ENCODE measurements around the gene RFT1.

DNA sequence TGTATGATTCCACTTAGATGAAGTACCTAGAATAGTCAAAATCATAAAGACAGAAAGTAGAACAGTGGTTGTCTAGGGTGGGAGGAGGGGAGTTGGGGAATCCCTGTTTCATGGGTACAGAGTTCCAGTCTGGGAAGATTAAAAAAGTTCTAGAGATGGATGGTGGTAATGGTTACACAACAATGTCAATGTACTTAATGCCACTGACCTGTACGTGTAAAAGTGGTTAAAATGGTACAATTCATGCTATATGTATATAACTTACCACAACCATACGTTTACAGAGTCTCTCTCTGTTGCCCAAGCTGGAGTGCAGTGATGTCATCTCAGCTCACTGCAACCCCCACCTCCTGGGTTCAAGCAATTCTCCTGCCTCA, 90.9 kb downstream of the RFT1 start:
- TF ChIP-seq YY1 (IDR thresholded peaks at IDR 0.05; ENCODE audit: insufficient read depth, insufficient replicate concordance, low read depth, low read length) (no peak), TOE1 (CRISPR knock-in tag; IDR thresholded peaks at IDR 0.05) (no peak), REPIN1 (CRISPR knock-in tag; IDR thresholded peaks at IDR 0.05; ENCODE audit: borderline replicate concordance, low read depth) (no peak), ZNF747 (CRISPR knock-in tag; IDR thresholded peaks at IDR 0.05; ENCODE audit: borderline replicate concordance) (no peak), POLR2A (IDR thresholded peaks at IDR 0.05; ENCODE audit: insufficient read depth in 1 of 2, low read depth in 2 of 2, low read length in 2 of 2) (no peak), ZNF354B (CRISPR knock-in tag; IDR thresholded peaks at IDR 0.05) (no peak)
- TF ChIP-seq, protein P1, sequence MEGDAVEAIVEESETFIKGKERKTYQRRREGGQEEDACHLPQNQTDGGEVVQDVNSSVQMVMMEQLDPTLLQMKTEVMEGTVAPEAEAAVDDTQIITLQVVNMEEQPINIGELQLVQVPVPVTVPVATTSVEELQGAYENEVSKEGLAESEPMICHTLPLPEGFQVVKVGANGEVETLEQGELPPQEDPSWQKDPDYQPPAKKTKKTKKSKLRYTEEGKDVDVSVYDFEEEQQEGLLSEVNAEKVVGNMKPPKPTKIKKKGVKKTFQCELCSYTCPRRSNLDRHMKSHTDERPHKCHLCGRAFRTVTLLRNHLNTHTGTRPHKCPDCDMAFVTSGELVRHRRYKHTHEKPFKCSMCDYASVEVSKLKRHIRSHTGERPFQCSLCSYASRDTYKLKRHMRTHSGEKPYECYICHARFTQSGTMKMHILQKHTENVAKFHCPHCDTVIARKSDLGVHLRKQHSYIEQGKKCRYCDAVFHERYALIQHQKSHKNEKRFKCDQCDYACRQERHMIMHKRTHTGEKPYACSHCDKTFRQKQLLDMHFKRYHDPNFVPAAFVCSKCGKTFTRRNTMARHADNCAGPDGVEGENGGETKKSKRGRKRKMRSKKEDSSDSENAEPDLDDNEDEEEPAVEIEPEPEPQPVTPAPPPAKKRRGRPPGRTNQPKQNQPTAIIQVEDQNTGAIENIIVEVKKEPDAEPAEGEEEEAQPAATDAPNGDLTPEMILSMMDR (CRISPR knock-in tag; IDR thresholded peaks at IDR 0.05): no peak
